HG03159 (cell line): ENCODE measurements around the gene RBMS3.
A peak's percentile ranks its signal among the peaks of the same experiment; 100 is the strongest.
"Not testable (repeated sequence)": the region's sequence is repeated elsewhere in the genome, so short reads cannot be mapped to it uniquely, and the experiment has no call there.

ENCODE experiments used
- ATAC-seq: cut with Tn5 transposase; IDR thresholded peaks from one replicate; pipeline ENCODE4 v1.9.1; 2021; ENCODE audit warnings: mild to moderate bottlenecking, moderate library complexity; ENCODE audit not compliant: unreplicated experiment

Gene RBMS3

DNA sequence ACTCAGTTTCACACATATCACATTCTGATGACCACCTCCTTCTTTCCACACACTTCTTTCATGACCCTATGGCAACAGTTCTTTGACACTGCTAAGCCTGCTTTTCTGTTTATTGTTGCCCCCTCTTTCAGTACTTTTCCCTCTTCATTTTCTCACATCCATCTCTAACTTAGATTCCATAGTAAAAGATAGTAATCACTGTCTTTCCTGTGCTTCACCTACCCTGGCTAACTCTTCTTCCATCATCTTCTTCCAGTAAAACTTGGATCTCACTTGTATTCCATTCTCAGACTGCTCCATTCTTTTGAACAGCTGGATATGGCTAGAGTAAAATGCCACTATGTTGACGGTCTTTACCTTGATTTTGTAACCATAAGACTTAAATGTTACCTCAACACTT, 692.9 kb downstream of the RBMS3 start:
- ATAC-seq = no peak

DNA sequence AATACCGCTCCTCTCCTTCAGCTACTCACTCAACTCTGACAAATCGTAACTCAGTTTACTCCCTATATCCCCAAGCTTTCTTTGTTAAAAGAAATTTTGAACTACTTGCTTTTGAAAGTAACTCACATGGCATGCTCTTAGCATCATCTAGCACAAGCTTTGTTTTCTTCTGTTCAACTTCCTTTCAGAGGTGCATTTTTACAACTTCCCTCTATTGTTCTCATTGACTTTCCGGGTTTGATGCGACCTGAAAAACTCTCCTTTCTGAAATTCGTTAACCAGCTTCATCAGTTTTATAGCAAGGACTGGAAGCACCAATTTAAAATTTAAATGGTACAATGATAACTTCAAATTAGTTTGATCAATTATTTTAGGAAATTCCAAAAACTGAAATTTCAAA, 696.0 kb downstream of the RBMS3 start:
- ATAC-seq = no peak

DNA sequence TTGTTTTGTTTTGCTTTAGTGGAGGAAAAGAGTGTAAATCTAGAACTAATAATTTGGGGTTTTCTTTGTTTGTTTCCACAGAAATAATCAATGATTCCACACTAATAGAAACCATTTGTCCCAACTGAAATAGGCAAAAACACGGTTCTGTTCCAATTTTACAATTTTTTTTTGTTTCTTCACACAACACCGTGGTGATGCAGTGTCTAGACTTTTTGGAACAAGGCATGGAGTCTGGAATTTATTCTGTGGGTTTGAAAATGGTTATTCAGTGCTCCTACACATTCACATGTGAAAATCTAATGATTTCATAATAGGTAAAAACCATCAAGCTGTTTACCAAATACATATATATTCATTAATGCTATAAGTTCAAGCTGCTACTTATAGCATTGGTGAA, 696.5 kb downstream of the RBMS3 start:
- ATAC-seq = no peak

DNA sequence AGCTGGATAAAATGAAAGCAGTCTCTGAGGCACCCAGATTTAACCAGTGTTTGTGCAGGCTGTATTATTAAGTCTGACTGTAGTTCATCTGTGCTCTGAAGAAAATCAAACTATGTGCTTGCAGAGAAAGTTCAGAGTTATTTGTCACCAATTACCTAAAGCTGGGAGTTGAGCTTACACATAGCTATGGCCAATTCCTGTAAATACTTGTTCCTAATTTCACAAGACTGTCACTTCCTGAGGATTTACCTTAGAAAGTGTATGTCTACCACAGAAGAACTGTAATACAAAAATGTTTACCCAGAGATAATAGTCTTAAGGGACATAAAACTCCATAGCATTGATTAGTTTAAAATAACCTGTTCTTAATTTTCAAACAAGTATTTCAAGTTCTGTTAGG, 697.2 kb downstream of the RBMS3 start:
- no peak for ATAC-seq

DNA sequence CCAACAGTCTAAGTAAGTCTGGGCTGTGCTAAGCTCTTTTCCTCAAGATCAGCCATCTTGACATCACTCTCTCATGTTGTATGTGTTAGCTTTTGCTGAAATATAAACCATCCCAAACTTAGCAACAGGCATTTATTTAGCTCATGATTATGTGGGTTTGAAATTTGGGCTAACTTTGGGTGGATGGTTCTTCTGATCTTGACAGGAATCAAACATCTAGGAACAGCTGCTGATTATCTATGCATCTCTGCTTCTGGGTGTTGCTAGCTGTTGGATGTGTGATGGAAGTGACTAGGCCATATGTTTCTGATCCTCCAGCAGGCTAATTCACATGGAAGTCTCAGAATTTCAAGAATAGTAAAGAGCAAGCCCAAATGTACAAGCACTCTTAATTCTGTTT, 710.3 kb downstream of the RBMS3 start:
- no peak for ATAC-seq

DNA sequence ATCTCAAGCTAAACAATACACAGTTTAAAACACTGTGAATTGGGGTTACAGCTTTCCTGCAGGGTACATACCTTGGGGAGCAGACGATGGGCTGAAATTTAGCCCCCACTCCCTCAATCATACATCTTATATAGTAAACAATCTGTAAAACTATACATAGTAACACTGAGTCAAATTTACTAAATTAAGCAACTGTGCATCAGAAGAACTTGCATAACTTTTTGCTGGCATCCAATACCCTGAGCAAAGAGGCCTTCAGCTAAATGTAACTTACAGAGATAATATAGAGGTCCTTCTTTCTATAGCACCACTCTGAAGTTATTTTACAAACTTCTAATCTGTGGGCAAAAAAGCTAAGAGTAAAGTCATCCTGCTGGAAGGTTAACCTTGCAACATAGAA, 721.9 kb downstream of the RBMS3 start:
- no peak for ATAC-seq

DNA sequence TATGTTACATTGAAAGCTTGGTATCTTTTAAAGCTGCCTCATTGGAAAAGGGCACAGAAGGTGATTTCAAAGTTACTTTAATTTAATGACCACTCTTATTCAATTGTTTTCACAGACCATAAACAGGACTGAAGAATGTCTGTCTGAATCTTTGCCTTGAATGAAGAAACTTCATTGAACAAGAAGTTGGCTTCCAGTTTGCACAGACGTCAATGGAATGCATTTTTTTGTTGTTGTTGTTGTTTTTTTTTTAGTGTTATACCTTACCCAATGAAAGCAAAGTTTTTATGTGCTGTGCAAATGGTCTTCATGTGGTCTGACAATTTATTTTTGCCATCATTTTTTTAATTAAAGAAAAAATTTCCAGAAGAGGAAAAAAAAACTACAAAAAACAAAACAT, 722.9 kb downstream of the RBMS3 start:
- no peak for ATAC-seq

DNA sequence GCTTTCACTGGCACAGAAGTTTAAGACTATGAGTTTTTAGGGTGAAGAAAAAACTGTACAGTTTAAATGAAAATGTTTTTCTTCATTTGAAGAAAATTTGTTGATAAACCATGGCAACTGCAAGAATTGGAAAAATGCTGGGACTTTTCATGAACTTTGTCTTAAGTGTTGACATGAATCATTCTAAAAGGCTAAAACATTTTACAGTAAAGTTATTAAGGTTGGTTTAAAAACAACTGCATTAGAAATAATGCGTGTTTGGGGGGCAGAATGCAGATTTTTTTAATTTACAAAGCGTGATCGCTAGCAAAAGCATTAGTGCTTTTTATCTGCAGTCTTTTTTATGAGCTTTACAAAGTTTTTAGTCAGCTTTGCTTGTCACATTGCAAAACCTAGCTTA, 723.6 kb downstream of the RBMS3 start:
- ATAC-seq = no peak

DNA sequence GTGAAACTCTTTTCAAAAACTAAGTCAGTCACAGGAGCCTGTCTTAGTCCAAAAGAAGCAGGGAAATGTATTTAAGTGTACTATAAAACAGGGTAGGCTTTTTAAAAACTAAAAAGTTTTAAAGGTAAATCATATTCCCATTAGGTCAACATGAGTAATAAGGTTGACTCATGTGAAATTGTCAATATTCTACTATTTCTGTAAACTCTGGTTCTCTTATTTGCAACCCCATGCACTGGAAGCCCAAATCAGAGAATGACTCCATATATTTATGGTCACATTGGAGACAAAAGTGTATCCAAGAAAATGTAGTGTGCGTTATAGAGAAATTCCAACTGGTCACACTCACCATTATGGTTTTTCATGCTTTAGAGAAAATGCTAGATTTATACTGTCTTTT, 725.2 kb downstream of the RBMS3 start:
- ATAC-seq = no peak

DNA sequence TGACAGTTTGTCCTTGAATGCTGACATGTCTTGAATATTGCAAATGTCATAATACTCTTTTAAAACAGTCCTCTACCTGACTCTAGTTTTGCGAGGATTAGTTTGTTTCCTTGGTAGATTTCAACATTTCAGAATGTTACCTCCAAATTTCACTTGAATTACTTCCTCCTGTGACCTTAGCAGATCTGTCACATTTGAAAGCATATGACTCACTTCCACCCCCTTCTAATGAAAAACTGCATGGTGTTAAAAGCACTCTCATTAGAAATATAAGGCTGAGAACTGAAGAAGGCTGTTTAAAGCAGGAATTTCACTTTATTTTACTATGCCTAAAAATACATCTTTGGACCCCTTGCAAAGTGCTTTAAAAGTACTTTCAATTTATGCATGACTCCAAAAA, 726.8 kb downstream of the RBMS3 start:
- ATAC-seq = no peak

DNA sequence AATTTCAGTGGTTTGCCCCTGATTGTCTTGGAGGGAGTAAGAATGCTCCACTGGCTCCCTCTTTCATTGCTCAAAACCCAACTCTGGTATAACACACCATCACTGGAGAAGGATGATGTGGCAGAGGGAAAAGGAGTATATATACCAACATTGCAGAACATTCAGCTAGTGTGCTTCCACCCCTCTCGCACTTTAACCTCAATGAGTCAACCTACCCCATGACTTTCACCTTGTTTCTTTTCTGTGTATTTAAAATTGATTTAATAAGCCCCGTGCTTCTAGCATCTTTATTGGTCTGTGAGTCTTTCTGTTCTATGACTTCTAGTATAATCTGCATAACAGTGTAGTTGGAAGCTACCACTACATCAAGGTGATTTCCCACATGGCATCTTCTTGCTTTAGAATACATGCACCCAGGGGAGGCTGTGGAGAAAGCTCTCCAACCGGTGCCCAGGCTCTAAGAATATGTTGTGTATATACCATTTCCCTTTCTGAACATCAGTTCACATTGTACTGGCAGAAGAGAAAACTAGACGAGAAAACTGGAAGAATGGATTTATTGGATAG, 730.4 kb downstream of the RBMS3 start:
- ATAC-seq = no peak

DNA sequence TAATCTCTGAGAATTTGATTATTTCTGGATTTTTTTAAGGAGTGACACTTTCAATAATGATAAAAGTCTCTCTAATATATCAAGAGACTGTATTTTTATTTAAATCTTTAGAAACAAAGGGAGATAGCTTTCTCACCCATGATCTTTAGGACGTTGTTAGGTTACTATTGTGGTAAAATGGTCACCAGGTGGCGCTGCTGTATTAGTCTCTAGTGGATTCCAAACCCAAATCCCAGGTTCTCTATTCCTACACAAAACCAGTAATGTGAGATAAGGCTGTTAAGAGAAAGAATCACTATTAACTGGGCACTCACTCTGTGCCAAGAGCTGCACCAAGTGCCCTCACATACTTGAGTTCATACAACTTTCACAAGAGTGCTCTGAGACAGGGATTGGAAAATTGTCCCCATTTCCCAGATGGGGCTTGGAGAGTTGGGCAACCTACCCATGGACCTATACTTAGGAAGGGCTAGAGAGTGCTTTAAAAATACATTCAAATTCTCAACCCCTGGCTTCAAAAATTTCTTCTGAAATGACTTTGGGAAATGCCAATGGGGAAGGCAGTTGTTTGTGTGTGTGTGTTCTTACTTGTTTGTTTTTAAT, 732.2 kb downstream of the RBMS3 start:
- no peak for ATAC-seq

DNA sequence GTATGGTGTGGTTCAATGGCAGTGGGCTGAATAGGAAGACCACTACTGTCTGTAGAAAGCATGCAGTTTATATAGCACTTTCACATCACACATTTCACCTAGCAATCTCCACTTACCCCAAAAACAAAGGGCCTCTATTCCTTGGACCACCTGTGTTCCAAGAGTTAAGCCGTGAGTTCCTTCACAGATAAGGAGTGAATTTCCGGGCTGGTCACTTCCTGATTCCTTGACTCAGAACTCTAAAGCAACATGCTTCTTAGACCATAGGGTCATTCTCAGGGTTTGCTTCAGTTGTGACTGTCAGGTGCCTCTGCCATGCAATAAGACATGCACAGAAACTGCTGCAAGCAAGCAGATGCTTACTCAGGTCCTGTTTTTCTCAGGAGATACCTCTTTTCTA, 737.0 kb downstream of the RBMS3 start:
- ATAC-seq = no peak

DNA sequence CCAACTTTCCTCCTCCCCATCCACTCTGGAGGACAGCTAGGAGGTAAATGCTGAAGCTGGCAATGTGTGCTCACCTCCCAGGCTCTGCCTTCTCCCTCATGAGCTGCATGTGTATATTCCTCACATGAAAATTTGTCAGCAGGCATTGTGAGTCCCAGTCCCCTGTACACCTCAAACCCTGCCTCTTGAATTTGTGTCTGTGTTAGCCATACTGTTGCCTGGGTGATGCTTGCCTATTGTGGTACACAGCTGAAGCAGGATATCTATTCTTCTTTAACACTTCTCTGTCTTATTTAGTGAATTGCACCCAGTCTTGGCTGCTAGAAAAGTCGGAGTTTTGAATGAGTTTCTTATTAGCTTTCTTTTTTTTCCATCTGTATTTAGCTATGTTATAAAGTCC, 739.5 kb downstream of the RBMS3 start:
- ATAC-seq = no peak

DNA sequence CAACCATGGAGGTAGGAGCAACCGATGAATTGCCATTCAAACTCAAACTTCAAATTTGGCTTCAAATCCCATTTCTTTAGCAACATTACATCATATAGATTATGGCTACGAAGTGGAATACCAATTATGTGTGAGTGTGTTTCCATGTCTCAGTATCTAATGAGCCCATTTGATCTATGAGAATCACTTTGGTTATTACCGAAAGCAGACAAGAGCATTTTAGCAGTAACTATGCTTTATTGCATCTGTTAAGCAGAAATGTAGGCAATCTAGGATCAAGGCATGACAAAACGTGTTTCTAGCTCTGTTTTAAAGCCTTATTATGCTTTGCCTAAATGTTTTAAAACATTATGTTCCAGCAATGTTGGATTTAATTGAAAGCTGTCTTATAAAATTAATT, 743.6 kb downstream of the RBMS3 start:
- no peak for ATAC-seq

DNA sequence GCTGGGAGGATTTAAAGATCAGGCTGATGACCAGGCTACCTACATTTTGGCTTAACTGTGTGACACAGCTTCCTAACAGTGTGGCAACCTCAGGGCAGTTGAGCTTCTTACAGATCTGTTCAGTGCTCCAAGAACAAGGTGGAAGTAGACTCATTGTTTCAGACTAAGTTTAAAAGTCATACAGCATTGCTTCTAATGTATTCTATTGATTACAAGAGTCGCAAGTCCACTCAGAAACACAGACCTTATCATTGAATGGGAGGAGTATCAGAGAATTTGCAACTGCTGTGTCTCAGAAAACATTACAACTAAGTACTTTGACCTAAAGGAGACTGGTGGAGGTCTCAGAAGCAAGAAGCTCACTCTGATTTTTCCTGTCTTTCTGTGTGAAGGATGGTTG, 746.0 kb downstream of the RBMS3 start:
- ATAC-seq = no peak

DNA sequence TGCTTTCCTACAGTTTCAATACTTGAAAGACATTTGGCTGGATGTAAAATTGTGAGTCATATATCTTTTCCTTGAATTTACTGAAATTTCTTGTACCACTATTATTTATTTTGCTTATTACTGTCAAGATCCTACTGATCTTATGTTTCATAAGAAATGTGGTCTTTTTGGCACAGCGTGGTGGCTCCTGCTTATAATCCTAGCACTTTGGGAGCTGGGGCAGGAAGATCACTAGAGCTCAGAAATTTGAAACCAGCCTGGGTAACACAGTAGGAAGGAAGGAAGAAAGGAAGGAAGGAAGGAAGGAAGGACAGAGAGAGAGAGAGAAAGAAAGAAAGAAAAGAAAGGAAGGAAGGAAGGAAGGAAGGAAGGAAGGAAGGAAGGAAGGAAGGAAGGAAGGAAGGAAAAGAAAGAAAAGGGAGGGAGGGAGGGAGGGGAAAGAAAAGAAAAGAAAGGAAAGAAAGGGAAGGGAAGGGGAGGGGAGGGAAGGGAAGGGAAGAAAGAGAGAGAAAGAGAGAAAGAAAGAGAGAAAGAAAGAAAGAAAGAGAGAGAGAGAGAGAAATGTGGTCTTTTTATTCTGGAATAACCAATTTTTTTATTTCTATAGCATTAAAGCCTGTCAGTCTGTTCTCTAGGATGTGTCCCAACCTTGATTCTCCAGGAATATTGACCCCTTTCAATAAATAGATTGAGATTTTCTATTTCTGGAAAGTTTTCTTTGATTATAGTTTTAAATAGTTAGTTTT, 753.5 kb downstream of the RBMS3 start:
- ATAC-seq = no peak

DNA sequence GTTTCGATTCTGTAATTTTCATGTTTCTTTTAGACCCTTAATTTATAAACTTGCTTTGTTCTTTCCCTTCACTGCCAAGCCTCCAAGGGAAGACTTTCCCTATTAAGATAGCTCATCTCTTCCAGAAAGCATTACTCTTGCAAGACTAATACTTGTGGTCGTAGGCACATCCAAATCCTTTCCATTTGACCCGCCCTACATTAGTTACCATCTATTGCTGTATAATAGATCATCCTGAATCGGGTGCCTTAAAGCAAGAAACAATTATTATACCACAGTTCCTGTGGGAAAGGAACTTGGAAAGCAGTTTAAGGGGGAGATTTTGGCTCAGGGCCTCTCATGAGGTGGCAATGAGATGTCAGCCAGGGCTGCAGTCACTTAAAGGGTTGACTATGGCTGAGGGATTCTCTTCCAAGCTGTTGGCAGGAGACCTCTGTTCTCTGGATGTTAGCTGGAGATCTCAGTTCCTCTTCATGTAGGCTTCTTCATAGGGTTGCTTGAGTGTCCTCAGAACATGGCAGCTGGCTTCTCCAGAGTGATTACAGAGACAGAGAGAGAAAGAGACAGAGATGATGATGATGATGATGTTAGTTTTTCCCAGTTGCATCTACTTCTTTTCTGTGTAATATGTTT, 755.2 kb downstream of the RBMS3 start:
- no peak for ATAC-seq

DNA sequence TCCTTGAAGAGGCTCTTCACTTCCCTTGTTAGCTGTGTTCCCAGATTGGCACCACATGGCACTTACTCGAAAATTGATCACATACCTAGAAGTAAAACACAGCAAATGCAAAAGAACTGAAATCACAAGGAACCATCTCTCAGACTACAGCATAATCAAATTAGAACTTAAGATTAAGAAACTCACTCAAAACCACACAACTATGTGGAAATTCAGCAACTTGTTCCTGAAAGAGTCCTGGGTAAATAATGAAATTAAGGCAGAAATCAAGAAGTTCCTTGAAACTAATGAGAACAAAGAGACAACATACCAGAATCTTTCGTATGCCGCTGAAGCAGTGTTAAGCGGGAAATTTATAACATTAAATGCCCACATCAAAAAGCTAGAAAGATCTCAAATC, 759.3 kb downstream of the RBMS3 start:
- ATAC-seq = no peak

DNA sequence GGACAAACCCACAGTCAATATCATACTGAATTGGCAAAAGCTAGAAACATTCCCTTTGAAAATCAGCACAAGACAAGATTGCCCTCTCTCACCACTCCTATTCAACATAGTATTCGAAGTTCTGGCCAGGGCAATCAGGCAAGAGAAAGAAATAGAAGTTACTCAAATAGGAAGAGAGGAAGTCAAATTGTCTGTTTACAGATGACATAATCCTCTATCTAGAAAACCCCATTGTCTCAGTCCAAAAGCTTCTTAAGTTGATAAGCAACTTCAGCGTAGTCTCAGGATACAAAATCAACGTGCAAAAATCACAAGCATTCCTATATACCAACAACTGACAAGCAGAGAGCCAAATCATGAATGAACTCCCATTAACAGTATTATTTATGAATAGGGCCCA, 760.6 kb downstream of the RBMS3 start:
- ATAC-seq = not testable (repeated sequence)

DNA sequence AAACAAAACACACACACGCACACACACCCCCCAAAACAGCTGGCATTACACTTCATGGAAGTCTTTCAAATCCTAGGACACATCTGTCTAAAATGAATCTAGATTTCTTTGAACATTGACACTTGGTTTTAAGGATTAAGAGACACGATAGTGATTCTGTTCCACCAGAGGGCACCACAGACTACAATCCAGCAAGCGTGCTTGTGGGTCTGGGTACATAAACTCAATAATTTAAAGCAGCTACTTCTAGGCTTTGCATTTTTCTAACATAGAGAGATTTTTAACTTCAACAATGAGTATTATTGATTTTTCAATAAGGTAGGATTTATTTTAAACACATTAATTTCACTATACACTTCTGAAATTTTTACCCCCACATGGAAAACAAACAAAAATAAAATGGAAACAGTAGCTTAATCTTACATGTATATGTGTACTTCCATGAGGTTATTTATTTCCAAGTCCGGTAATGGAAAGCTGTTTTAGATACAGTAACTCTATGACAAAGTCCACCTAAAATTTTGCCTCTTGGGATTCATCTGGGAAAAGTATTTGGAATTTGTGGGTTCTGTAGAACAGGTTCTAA, 761.5 kb downstream of the RBMS3 start:
- peak; percentile 89 for ATAC-seq
